Suprapubic skin (tissue), 3 donors: Measurements from ENCODE around the gene PIK3CD.

Experiments
- CTCF ChIP-seq, 2 donors: fragments of 200-600 bp in 1 of 2; fragments of 450-650 bp in 1 of 2; sonication (generic) in 1 of 2; IDR thresholded peaks; one replicate each; pipeline ENCODE4 v1.5.1; 2016 to 2019; ENCODE audit warnings: antibody characterized with exemption in 2 of 2, mild to moderate bottlenecking in 1 of 2, moderate library complexity in 1 of 2
- EP300 ChIP-seq: sonication (generic); formaldehyde crosslinking; IDR thresholded peaks from one replicate; pipeline ENCODE4 v1.6.1; 2017; ENCODE audit warnings: antibody characterized with exemption
- POLR2A ChIP-seq, 2 donors: fragments of 450-650 bp; IDR thresholded peaks; one replicate each; pipeline ENCODE4 v1.6.1; 2017; ENCODE audit warnings: antibody characterized with exemption in 2 of 2, mild to moderate bottlenecking in 2 of 2, moderate library complexity in 2 of 2

GRCh38 chr1:9687120-9687873, 35.8 kb downstream of the PIK3CD start:
- TF ChIP-seq CTCF (IDR thresholded peaks at IDR 0.05) (no peak), POLR2A (IDR thresholded peaks at IDR 0.05) (no peak), EP300 (no peak)
